GM19238 (cell line): Measurements from ENCODE around the gene ZGPAT.
A peak's percentile ranks its signal among the peaks of the same experiment; 100 is the strongest.
"Not testable (repeated sequence)": the region's sequence is repeated elsewhere in the genome, so short reads cannot be mapped to it uniquely, and the experiment has no call there.

Experiments
- DNase-seq: peaks from one replicate; pipeline ENCODE4 v3.0.0; 2011; ENCODE audit warnings: low spot score; ENCODE audit not compliant: insufficient read length

ZGPAT gene

DNA sequence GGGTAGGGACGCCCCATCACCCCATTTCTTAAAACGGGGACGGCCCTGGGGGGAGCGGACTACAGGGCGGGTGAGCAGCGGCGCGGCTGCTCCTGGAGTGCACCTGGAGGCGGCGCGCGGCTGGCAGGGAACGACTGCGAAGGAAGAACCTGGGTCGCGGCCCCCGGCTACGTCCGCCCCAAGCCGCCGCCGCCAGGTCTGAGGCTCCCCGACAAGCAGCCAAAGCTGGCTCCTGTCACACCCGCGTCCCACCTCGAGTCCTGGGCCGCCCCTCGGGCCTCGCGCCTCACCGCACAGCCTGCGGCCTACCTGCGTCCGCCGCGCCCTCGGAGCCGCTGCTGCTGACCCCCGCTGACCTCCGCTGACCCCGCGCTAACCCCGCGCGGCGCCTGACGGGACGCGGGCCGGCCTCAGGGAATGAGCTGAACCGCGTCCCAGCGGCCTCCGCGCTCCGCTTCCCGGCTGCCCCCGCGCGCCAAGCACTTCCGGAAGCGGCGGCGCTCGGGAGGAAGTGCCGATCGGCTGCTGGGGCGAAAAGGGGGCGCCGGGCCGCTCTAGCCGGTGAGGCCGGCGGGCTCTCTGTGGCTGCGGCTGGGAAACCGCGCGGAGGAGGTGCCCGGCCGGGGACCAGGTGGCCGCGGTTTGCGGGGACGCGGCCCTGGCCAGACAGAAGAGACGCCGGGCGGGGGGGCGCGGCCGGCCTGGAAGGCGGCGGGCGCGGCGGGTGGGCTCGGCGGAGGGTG is at the start of gene ZGPAT, which contains the start of gene ARFRP1:
TSS of gene ZGPAT (plus strand) at position 482 of the 743 bp plus-strand sequence. CDS start 542 bp downstream, outside the sequence.
TSS of gene ARFRP1 (minus strand) at position 419 of the 743 bp plus-strand sequence. CDS start 885 bp downstream, outside the sequence.
- peak; percentile 93 for DNase-seq

- no peak for DNase-seq
Measured at GRCh38 chr20:63658749-63659187, 49.1 kb upstream of the ZGPAT start.

DNA sequence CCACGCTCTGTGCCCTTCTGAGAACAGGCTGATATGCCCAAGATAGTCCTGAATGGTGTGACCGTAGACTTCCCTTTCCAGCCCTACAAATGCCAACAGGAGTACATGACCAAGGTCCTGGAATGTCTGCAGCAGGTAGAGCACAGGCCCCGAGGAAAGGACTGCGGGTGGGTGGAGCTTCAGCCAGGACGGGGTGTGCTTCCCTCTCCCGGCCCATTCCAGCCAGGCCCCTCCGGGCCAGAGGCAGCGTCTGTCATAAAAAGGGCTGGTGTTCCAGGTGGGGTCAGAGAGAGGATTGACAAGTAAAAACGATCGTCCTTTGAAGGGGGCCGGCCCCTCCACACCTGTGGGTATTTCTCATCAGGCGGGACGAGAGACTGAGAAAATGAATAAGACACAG is 48.5 kb upstream of the ZGPAT start:
- no peak for DNase-seq

DNA sequence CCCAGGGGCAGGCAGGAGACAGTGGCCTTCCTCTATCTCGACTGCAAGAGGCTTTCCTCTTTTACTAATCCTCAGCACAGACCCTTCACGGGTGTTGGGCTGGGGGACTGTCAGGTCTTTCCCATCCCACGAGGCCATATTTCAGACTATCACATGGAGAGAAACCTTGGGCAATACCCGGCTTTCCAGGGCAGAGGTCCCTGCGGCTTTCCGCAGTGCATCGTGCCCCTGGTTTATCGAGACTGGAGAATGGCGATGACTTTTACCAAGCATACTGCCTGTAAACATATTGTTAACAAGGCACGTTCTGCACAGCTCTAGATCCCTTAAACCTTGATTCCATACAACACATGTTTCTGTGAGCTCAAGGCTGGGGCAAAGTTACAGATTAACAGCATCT is 47.7 kb upstream of the ZGPAT start:
- DNase-seq: not testable (repeated sequence)

GRCh38 chr20:63660622-63661021 is 47.2 kb upstream of the ZGPAT start:
- no peak for DNase-seq

GRCh38 chr20:63661108-63661507 is 46.7 kb upstream of the ZGPAT start:
- DNase-seq: no peak

GRCh38 chr20:63661959-63662812 is 45.7 kb upstream of the ZGPAT start:
- DNase-seq: no peak

DNA sequence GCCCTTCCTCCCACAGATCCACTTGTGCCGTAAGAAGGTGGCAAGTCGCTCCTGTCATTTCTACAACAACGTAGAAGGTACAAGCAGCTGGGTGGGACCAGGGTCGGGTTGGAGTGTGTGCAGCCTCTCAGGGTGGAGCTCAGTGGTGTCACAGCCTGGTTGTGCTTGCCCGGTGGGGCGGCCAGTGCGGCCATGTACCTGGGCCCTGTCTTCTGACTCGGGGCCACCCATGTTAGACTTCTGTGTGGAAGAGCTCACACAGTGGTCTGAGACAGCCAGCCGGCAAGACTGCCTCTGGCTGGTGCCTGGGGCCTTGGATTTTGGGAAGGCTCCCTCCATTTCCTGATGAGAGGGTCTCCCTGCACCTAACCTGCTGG is 45.0 kb upstream of the ZGPAT start:
- DNase-seq: no peak

DNA sequence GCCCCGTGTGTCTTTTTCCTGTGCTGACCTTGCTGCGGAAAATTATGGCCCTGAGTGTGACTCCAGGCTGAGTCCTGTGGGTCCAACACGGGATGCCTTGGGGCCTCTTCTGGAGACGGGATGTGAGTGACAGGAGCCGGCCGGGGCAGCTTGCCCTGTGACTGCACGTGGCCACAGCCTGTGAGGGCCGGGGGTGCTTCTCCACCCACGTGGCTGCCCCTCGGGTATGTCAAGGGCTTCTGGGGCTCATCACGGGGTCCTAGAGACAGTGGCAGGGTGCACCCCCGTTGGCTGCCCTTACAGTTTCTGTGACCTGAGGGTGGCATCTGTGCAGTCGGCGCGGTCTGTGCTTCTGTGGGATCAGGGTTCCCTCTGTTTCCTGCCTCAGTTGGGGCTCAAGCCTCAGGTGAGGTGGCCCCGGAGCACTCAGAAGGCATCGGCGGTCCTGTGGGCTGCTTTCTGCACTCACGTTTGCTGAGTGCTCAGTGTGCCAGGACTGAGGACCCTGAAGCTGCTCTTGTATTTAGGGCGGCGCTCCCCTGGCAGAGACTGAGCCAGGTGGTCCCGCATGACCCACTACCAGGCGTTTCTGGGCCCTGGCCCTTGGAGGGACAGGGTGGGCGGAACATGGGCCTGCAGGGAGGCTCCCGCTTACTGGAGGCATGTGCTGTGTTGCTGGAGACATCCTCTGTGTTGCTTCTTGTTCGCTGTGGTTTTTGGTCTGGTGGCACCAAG is 44.3 kb upstream of the ZGPAT start:
- DNase-seq: no peak

DNA sequence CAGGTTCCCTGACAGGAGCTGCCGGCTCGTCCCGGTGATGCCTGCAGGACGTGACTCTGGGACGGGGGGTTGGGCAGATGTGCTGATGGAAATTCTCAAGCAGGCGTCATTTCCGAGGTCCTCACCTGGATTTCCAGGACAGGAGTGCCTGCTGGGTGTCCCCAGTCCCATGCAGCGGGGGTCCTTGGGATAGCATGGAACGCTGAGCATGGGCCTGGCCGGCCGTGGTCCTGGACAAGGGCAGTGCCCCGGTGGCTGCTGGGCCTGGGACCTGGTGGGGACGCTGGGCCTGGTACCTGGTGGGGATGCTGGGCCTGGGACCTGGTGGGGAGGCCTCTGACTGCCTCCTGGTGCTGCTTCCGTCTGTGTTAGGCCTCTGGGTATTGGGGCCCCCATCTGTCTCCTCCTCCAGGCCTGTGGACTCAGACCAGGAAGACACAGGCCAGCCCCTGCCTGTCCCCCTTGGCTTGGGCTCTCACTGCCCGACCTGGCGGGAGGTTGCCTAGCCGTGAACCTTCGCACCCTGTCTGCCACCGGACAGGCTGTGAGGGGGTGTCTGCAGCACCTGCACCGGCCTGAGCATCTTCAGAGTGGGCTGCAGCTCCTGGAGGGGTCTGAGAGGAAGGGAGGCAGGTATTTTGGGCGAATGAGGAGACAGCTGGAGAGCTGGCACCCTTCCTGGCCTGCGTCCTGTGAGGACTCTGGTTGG is 43.5 kb upstream of the ZGPAT start:
- no peak for DNase-seq

DNA sequence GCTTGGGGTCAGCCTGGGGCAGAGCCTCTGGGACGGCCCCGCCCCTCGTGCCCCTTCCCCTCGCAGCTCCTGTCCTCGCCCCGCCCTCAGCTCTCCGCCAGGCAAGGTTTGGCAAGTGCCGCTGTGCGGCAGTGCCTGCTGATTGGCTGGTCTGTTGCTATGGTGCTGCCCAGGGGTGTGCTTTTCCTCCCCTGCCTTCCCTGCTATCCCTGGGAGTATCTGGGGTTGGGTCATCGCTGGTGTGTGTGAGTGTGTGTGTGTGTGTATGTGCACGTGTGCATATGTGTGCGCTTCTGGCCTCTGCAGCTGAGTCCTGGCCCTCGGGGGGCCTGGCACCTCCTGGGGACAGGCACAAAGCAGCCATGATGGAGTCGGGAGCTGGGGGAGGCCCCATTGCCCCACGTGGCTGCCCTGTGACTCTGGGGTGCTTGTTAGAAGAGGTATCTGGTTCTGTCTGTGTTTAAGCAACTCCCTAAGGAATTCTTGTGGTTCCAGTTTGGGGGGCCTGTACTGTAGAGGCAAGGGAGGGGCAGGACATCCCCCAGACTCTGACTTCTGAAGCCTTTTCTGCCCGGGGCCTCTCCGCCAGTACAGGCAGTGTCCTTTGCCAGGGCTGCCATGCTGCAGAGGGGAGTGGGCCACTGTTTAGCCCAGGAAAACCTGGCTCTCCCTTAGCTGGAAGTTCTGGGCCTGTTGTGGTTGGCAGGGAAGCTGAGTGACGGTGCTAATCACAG is 42.8 kb upstream of the ZGPAT start:
- DNase-seq: no peak

DNA sequence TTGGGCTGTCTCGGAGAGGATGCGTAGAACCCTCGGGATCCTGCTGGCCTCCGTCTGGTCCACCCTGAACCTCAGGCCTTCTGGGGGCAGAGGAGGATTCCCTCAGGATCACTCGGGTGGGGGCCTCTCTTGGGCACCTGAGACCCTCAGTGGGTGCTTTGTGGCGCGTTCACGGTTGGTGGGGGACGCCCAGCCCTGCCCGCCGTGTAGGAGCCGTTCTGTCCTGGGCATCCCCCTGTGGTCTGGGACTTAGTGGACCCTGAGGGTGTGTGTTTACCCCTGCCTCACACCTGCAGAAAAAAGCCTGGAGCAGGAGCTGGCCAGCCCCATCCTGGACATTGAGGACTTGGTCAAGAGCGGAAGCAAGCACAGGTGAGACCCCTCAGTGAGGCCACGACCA is 42.1 kb upstream of the ZGPAT start:
- no peak for DNase-seq

- no peak for DNase-seq
Measured at GRCh38 chr20:63667858-63668257, 40.0 kb upstream of the ZGPAT start.

DNA sequence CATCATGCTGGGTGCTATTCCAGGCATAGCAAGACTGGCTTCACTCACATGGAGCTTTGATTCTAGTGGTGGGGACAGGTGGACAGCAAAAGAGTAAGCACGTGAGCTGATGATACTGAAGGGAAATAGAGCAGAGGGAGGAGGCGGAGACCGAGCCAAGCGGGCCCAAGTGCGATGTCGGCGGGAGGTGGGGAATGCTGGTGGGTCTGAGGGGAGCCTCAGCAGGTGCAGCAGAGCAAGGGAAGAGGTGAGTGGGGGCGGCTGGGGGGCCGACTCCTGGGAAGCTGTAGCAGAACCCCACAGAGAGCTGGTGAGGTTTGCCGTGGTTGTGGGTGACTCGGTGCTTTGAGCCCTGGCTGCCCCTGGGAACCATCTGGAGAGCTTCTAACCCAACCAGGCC is 39.5 kb upstream of the ZGPAT start:
- no peak for DNase-seq

- not testable (repeated sequence) for DNase-seq
Measured at GRCh38 chr20:63671695-63672094, 36.1 kb upstream of the ZGPAT start.

DNA sequence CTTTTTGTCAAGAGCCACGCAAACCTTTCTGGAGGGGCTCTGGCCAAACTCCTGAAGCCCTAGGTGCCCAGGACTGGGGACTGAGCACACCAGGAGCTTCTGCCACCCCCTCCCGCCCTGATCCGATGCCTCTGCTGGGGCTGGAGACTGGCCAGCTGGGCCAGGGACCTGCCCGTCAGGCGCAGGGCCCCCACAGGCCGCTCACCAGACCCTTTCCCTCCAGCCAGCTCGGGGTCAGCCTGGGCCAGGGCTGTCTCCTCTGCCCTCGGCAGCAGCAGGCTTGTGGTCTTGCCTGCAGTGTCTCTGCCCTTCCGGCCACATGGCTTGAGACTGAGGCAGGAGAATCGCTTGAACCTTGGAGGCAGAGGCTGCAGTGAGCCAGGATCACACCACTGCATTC is 35.2 kb upstream of the ZGPAT start:
- DNase-seq: no peak

GRCh38 chr20:63673951-63674350 is 33.9 kb upstream of the ZGPAT start:
- no peak for DNase-seq

GRCh38 chr20:63675681-63676368 is 32.0 kb upstream of the ZGPAT start:
- DNase-seq: no peak

DNA sequence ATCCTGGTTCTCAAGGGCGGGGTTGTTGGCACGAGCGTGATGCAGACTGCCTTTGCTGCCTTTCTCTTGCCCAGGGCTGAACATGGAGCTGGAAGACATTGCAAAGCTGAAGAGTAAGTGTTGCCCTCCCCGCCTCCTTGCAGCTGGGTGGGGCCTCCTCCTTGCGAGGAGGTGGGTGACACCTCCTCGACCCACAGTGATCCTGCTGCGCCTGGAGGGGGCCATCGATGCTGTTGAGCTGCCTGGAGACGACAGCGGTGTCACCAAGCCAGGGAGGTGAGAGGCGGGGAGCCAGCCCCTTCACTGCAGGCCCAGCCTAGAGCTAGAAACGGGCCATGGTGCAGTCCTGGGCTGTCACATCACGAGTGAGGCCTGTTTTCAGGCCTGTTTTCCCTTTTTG is 29.8 kb upstream of the ZGPAT start:
- no peak for DNase-seq
